ENCODE data around the gene PFN3. TPM values are rescaled to one million over a fixed set of nuclear protein-coding genes. Genes with fewer than 3 reads are reported as not detected.

PFN3 gene
- not detected for total RNA-seq
- long read RNA-seq: 0 reads

- Histone ChIP-seq H3K4me1 (peaks cover 39% of the 10 kb centered on the region), H3K27ac (replicated peaks) (no peak within 1 kb of the TSS), H3K9me3 (replicated peaks) (no peaks in the 10 kb centered on the region), H3K27me3 (ENCODE audit: low read depth) (peaks cover 100% of the 10 kb centered on the region), H3K36me3 (no peaks in the 10 kb centered on the region), H3K4me3 (no peak within 1 kb of the TSS)
- no peak for TF ChIP-seq CTCF (IDR thresholded peaks at IDR 0.05; ENCODE audit: borderline replicate concordance)
- intact Hi-C loops (cut with micrococcal nuclease): loop anchor here (5.0 kb wide), 1 partner anchor 52 kb away; no protein-coding TSS in a partner anchor
- no peak for DNase-seq
Observed at GRCh38 chr5:177399997-177400868, at the start of gene PFN3. Gene PFN3 (minus strand): TSS chr5:177400661. CDS start chr5:177400576, 85 bp downstream.

- Histone ChIP-seq H3K4me3 (no peak overlapping the region), H3K36me3 (no peaks in the 10 kb centered on the region), H3K4me1 (peaks cover 39% of the 10 kb centered on the region), H3K27ac (replicated peaks) (no peak overlapping the region), H3K9me3 (replicated peaks) (no peaks in the 10 kb centered on the region), H3K27me3 (ENCODE audit: low read depth) (peaks cover 69% of the 10 kb centered on the region)
- no peak for DNase-seq
- TF ChIP-seq CTCF (IDR thresholded peaks at IDR 0.05; ENCODE audit: borderline replicate concordance): no peak
- intact Hi-C loops (cut with micrococcal nuclease): loop anchor here (5.0 to 10.0 kb wide), 2 partner anchors 47 to 135 kb away; partner anchors contain the start of genes MXD3 and PFN3
Observed at GRCh38 chr5:177449140-177450061, 48.9 kb upstream of the PFN3 start.

- no peak for DNase-seq
- Histone ChIP-seq H3K9me3 (replicated peaks) (no peaks in the 10 kb centered on the region), H3K4me3 (no peak overlapping the region), H3K4me1 (peaks cover 31% of the 10 kb centered on the region), H3K27me3 (ENCODE audit: low read depth) (peaks cover 67% of the 10 kb centered on the region), H3K27ac (replicated peaks) (no peak overlapping the region), H3K36me3 (no peaks in the 10 kb centered on the region)
- no peak for TF ChIP-seq CTCF (IDR thresholded peaks at IDR 0.05; ENCODE audit: borderline replicate concordance)
- intact Hi-C loops (cut with micrococcal nuclease): no loop called here
Observed at GRCh38 chr5:177448244-177448950, 47.9 kb upstream of the PFN3 start.

- no peaks in the 10 kb centered on the region for H3K36me3 ChIP-seq
- no peak for TF ChIP-seq CTCF (IDR thresholded peaks at IDR 0.05; ENCODE audit: borderline replicate concordance)
- peak overlapping the region; percentile 74 for H3K4me3 ChIP-seq
- intact Hi-C loops (cut with micrococcal nuclease): no loop called here
- peaks cover 61% of the 10 kb centered on the region for H3K27me3 ChIP-seq (ENCODE audit: low read depth)
- H3K27ac ChIP-seq (replicated peaks): no peak overlapping the region
- peaks cover 31% of the 10 kb centered on the region for H3K4me1 ChIP-seq
- DNase-seq: no peak
- no peaks in the 10 kb centered on the region for H3K9me3 ChIP-seq (replicated peaks)
Observed at GRCh38 chr5:177447611-177448243, 47.3 kb upstream of the PFN3 start.

Data from left ventricle myocardium inferior (tissue), 1 donor.